ENCODE measurements around the gene PDE6H.
A peak's percentile ranks its signal among the peaks of the same experiment; 100 is the strongest.

Gene PDE6H

DNA sequence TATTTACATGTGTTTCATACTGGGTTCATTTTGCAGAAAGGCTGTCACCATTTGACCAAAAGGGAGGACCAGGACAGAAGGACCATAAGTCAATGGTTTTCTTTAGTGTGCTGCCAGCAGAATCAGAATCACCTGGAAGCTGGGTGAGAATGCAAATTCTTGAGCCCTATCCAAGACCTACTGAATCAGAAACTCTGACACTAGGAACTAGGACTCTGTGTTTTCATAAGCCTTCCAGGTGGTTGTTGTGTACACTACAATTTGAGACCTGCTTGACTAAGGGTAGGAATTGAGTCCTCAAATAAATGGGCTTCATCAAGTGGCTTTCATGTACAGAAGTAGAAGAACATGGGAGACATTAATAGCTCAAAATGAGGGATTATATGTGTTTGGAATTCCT is 32.2 kb downstream of the PDE6H start:
- peak; percentile 20 to 88 (median 41) for DNase-seq

- DNase-seq: peak in 1 of 3 experiments; percentile 55
Measured at GRCh38 chr12:15007551-15007950, 34.7 kb downstream of the PDE6H start.

DNA sequence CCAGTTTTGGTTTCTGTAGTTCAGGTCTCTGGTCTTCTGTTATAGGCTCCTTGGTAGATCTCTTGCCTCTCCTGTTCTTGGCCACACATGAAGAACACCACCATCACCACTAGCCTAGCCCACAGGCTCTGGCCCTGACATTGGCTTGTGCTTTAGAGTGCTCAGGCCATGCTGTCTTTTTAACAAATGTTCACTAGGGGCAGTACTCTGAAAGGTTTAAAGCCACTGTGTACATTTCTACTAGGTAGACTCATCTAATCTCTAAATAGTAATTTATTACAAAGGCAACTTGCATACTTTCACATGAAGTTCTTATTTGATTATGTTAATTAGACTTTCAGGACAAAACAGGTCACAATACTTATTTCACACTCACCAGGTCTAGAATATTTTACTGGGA is 38.3 kb downstream of the PDE6H start:
- DNase-seq: peak in 1 of 3 experiments; percentile 12

GRCh38 chr12:15013634-15014179 is 40.9 kb downstream of the PDE6H start:
- DNase-seq: no peak

GRCh38 chr12:15014708-15015107 is 41.9 kb downstream of the PDE6H start:
- no peak for DNase-seq

GRCh38 chr12:15015121-15015520 is 42.3 kb downstream of the PDE6H start:
- no peak for DNase-seq

GRCh38 chr12:15020156-15020555 is 47.3 kb downstream of the PDE6H start:
- no peak for DNase-seq
